Activated T-helper 17 cell treated with anti-CD3 and anti-CD28 coated beads, Interleukin-2, amount 50 U/mL, for 72 hours (primary cell): ENCODE measurements around the gene FAM219A. TPM values are rescaled to one million over a fixed set of nuclear protein-coding genes. Genes with fewer than 3 reads are reported as not detected.
A peak's percentile ranks its signal among the peaks of the same experiment; 100 is the strongest.

Experiments used
- ATAC-seq: fragments of 150-1000 bp; cut with Tn5 transposase; replicated peaks from 2 replicates; pipeline ENCODE4 v1.10.0; 2021; ENCODE audit warnings: mild to moderate bottlenecking, moderate library complexity
- H3K27ac Mint-ChIP-seq: one replicate; pipeline ENCODE4 v1.8.0; 2022; ENCODE audit warnings: mixed read lengths
- H3K27me3 Mint-ChIP-seq: one replicate; pipeline ENCODE4 v1.8.0; 2022; ENCODE audit warnings: mixed read lengths
- H3K36me3 Mint-ChIP-seq: one replicate; pipeline ENCODE4 v1.8.0; 2022; ENCODE audit warnings: low read depth, mild to moderate bottlenecking, mixed read lengths
- H3K4me1 Mint-ChIP-seq: one replicate; pipeline ENCODE4 v1.8.0; 2022; ENCODE audit warnings: mixed read lengths
- H3K4me3 Mint-ChIP-seq: one replicate; pipeline ENCODE4 v1.8.0; 2022; ENCODE audit warnings: mild to moderate bottlenecking, mixed read lengths
- H3K9me3 Mint-ChIP-seq: one replicate; pipeline ENCODE4 v1.8.0; 2022; ENCODE audit warnings: mixed read lengths
- total RNA-seq, 2 donors: library from RNA; stranded (reverse); gene quantifications; one replicate each; pipeline ENCODE4 v1.2.3, GENCODE V29; 2022

Gene FAM219A
- total RNA-seq, 2 donors from 2014 or later: 12.5 to 12.9 TPM

GRCh38 chr9:34463901-34464232 is 5.5 kb upstream of the FAM219A start:
- H3K9me3 Mint-ChIP-seq: no peaks in the 10 kb centered on the region

DNA sequence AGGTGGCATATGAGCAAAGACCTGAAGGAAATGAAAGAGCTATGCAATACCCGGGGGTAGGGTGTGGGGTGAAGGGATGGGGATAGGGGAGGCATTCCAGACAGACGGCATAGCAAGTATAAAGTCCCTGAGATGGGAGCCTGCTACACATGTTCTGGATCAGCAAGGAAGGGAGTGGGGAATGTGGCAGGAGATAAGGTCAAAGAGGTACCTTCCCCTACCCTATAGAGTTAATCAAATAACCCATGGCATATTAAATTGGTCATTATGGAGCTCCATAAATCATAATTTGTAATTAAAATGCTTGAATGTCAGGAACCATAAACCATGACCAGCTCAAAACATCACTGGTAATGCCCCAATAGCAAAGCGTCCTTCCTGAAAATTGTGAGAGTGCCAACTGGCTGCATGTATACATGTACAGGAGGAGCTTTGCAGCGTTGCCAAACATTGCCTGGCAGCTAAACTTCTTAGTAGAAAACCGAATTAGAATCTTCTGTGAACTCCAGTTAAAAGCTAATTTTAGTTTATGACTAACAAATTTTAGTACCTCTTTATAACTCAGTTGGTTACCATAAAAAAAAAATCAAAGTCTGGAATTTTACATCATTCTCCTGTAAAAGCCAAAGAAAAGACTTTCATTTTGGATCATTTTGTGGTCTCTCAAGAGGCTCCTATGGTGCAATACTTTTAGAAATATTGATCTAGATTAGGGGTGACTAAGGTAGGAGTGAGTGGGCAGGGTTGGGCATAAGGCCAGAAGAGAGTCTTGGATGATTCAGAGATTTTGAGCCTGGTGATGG is 4.9 kb upstream of the FAM219A start:
- peak; percentile 92 for ATAC-seq
- H3K27ac Mint-ChIP-seq: no peak overlapping the region

More at GRCh38 chr9:34463901-34464232, 5.5 kb upstream of the FAM219A start:
- ATAC-seq: no peak
- Mint-ChIP-seq H3K4me3 (no peak overlapping the region), H3K27me3 (peaks cover 18% of the 10 kb centered on the region), H3K36me3 (no peaks in the 10 kb centered on the region), H3K4me1 (peaks cover 15% of the 10 kb centered on the region), H3K27ac (no peak overlapping the region)

GRCh38 chr9:34459941-34460340 is 1.6 kb upstream of the FAM219A start:
- no peak for ATAC-seq
- H3K4me3 Mint-ChIP-seq: no peak overlapping the region
- no peaks in the 10 kb centered on the region for H3K9me3 Mint-ChIP-seq
- no peak overlapping the region for H3K27ac Mint-ChIP-seq
- peaks cover 33% of the 10 kb centered on the region for H3K4me1 Mint-ChIP-seq
- H3K27me3 Mint-ChIP-seq: peaks cover 4% of the 10 kb centered on the region
- H3K36me3 Mint-ChIP-seq: no peaks in the 10 kb centered on the region

More for the DNA sequence above, 4.9 kb upstream of the FAM219A start:
- H3K9me3 Mint-ChIP-seq: no peaks in the 10 kb centered on the region
- H3K36me3 Mint-ChIP-seq: no peaks in the 10 kb centered on the region
- H3K27me3 Mint-ChIP-seq: peaks cover 18% of the 10 kb centered on the region
- H3K4me1 Mint-ChIP-seq: peaks cover 16% of the 10 kb centered on the region
- H3K4me3 Mint-ChIP-seq: no peak overlapping the region

DNA sequence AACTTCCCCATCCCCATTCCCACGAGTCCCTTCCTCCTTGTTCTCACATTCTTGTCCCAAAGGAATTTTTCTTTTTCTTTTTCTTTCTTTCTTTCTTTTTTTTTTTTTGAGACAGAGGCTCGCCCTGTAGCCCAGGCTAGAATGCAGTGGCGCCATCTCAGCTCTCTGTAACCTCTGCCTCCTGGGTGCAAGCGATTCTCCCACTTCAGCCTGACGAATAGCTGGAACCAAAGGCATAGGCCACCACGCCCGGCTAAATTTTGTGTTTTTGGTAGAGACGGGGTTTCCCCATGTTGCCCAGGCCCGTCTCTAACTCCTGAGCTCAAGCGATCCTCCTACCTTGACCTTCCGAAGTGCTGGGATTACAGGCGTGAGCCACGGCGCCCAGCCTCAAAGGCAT is 986 bp upstream of the FAM219A start:
- peaks cover 37% of the 10 kb centered on the region for H3K4me1 Mint-ChIP-seq
- ATAC-seq: no peak
- H3K9me3 Mint-ChIP-seq: no peaks in the 10 kb centered on the region
- peaks cover 4% of the 10 kb centered on the region for H3K27me3 Mint-ChIP-seq
- no peaks in the 10 kb centered on the region for H3K36me3 Mint-ChIP-seq
- peak overlapping the region; percentile 90 for H3K4me3 Mint-ChIP-seq
- H3K27ac Mint-ChIP-seq: peak overlapping the region; percentile 85

- H3K27ac Mint-ChIP-seq: peak overlapping the region; percentile 85
- H3K27me3 Mint-ChIP-seq: peaks cover 4% of the 10 kb centered on the region
- peaks cover 37% of the 10 kb centered on the region for H3K4me1 Mint-ChIP-seq
Observed at GRCh38 chr9:34458959-34459340, 580 bp upstream of the FAM219A start.

DNA sequence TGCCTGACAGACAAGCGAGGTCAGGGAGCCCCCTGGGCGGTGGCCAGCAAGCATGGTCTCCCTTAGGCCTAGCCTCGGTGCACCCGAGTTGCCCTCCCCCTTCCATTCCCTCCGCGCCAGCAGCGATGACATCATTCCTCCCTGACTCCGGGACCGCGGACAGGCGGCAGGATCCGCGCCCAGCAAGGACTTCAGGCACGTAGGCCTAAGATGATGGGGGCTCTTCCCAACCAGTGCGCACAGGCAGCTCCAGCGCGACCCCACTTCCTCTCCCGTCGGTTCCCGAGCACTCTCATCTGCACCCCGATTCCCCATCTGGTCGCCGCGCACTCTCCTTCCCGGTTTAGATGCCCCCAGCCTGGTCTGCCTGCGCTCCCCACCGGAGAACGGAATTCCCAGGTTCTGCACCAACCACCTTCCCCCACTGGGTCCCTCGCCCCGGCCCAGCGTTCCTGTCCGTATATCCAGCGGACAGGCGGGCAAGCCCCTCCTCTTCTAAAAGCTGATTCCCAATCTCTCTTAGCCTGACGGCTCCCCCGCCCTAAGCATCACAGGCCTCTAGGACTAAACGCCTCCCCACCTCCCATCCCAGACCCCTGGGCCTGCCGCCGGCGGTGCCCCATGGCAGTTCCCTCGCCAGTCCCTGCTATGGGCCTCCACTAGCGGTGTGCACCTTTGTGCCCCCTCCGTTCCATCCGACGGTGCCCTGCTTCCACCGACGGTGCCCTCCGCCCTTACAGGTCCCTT is 931 bp downstream of the FAM219A start:
- no peak for ATAC-seq
- Mint-ChIP-seq H3K4me3 (peak overlapping the region; percentile 90), H3K27ac (peak overlapping the region; percentile 85), H3K9me3 (no peaks in the 10 kb centered on the region), H3K4me1 (peaks cover 32% of the 10 kb centered on the region), H3K36me3 (no peaks in the 10 kb centered on the region), H3K27me3 (peaks cover 4% of the 10 kb centered on the region)

More at GRCh38 chr9:34458959-34459340, 580 bp upstream of the FAM219A start:
- no peak for ATAC-seq
- H3K4me3 Mint-ChIP-seq: peak overlapping the region; percentile 90
- H3K36me3 Mint-ChIP-seq: no peaks in the 10 kb centered on the region
- H3K9me3 Mint-ChIP-seq: no peaks in the 10 kb centered on the region

GRCh38 chr9:34456746-34457145 is 1.6 kb downstream of the FAM219A start:
- Mint-ChIP-seq H3K27me3 (peaks cover 3% of the 10 kb centered on the region), H3K9me3 (no peaks in the 10 kb centered on the region), H3K36me3 (no peaks in the 10 kb centered on the region), H3K27ac (no peak overlapping the region), H3K4me1 (peaks cover 33% of the 10 kb centered on the region), H3K4me3 (peak overlapping the region; percentile 90)
- ATAC-seq: no peak

DNA sequence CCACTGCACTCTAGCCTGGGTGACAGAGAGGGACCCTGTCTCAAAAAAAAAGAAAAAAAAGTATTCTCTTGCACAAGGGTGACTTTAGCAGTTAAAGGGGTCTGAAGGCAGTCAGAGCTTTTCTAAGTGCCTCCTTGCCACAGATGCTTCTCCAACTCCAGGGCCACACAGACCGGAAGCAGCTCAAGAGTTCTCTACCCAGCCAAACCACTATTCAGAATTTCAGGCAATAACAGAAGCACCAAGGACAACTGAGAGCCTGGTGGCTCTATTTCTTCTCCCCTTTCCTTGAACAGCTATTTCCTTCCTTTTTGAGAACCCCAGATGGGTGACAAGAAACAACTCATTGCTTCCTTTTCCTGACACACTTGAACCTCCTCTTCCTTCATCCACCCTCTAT is 2.2 kb downstream of the FAM219A start:
- H3K27me3 Mint-ChIP-seq: no peaks in the 10 kb centered on the region
- H3K9me3 Mint-ChIP-seq: no peaks in the 10 kb centered on the region
- ATAC-seq: no peak
- H3K27ac Mint-ChIP-seq: no peak overlapping the region
- peak overlapping the region; percentile 90 for H3K4me3 Mint-ChIP-seq
- no peaks in the 10 kb centered on the region for H3K36me3 Mint-ChIP-seq
- peaks cover 39% of the 10 kb centered on the region for H3K4me1 Mint-ChIP-seq

DNA sequence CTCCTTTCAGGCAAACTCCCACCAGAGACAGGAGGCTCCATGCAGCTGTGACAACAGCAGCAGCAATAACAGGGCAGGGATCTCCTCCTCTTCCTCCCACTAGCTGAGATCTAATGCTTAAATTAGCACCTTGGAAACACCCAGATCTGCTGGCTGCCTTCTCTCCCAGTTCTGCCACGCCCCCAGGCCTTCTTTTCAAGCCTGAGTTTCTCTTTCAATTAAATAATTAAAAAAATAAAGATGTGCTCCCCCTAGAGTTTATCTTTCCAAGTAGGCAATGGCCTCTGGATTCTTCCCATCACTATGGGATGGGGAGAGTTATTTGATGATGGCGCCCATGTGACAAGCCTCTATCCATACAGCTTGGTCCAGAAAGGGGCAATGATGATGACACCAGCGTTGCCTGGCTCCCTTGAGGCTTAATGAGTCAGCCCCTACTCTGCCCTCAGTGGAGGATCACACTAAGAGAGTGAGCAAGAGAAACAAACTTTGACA is 3.8 kb downstream of the FAM219A start:
- Mint-ChIP-seq H3K4me3 (peak overlapping the region; percentile 14), H3K27me3 (no peaks in the 10 kb centered on the region), H3K36me3 (no peaks in the 10 kb centered on the region), H3K4me1 (peaks cover 39% of the 10 kb centered on the region), H3K9me3 (no peaks in the 10 kb centered on the region), H3K27ac (peak overlapping the region; percentile 41)
- ATAC-seq: peak; percentile 56

DNA sequence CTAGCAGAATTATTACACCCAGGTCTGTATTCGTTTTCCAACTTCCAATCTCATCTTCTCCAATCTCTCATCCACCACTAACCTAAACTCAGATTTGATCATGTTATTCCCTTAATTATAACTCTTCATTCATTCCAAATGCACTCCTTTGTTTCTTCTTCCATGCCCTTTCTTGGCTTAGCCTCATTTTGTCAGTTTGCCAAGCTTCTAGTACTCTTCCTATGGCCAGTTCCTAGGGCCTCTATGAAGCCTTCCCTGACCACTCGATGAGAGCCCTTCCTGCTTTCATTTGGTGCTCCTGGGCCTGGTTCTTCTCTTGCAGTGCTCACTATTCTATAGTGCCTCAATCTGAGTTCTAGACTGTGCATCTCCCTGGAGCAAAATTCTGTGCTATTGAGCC is 5.8 kb downstream of the FAM219A start:
- no peak for ATAC-seq
- H3K4me1 Mint-ChIP-seq: peaks cover 30% of the 10 kb centered on the region
- no peak overlapping the region for H3K27ac Mint-ChIP-seq
- no peaks in the 10 kb centered on the region for H3K36me3 Mint-ChIP-seq
- H3K27me3 Mint-ChIP-seq: no peaks in the 10 kb centered on the region
- no peaks in the 10 kb centered on the region for H3K9me3 Mint-ChIP-seq
- H3K4me3 Mint-ChIP-seq: no peak overlapping the region

- no peak overlapping the region for H3K27ac Mint-ChIP-seq
- no peaks in the 10 kb centered on the region for H3K36me3 Mint-ChIP-seq
- peak; percentile 92 for ATAC-seq
- H3K9me3 Mint-ChIP-seq: no peaks in the 10 kb centered on the region
- H3K27me3 Mint-ChIP-seq: no peaks in the 10 kb centered on the region
- H3K4me3 Mint-ChIP-seq: peak overlapping the region; percentile 26
- H3K4me1 Mint-ChIP-seq: peaks cover 21% of the 10 kb centered on the region
Observed at GRCh38 chr9:34451545-34451944, 6.8 kb downstream of the FAM219A start.

GRCh38 chr9:34451135-34451534 is 7.2 kb downstream of the FAM219A start:
- H3K27ac Mint-ChIP-seq: no peak overlapping the region
- ATAC-seq: no peak
- no peaks in the 10 kb centered on the region for H3K9me3 Mint-ChIP-seq
- peaks cover 17% of the 10 kb centered on the region for H3K4me1 Mint-ChIP-seq
- no peaks in the 10 kb centered on the region for H3K27me3 Mint-ChIP-seq
- no peaks in the 10 kb centered on the region for H3K36me3 Mint-ChIP-seq
- peak overlapping the region; percentile 26 for H3K4me3 Mint-ChIP-seq

- Mint-ChIP-seq H3K27me3 (no peaks in the 10 kb centered on the region), H3K4me3 (no peak overlapping the region), H3K27ac (no peak overlapping the region), H3K4me1 (peaks cover 16% of the 10 kb centered on the region), H3K36me3 (no peaks in the 10 kb centered on the region), H3K9me3 (no peaks in the 10 kb centered on the region)
- ATAC-seq: no peak
Observed at GRCh38 chr9:34450644-34451043, 7.7 kb downstream of the FAM219A start.

DNA sequence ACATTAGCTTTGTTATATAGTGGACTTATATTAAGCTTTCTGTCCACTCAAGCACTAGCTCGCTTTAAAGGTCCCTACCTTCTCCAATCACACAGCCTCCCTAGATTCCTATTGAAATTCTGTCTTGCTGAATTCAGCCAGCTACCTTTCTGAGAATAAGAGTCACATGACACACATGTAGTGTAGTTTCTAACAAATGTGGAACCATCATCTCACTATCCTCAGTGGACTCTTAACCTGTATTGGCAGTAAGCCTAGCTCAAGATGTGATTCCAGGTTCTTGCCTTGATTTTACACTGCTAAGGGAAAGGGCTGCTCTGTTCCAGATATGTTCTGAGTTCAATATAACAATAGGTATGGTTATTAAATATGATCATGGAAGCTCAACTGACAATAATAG is 11.4 kb downstream of the FAM219A start:
- H3K27ac Mint-ChIP-seq: no peak overlapping the region
- H3K27me3 Mint-ChIP-seq: no peaks in the 10 kb centered on the region
- H3K9me3 Mint-ChIP-seq: no peaks in the 10 kb centered on the region
- H3K4me1 Mint-ChIP-seq: peaks cover 10% of the 10 kb centered on the region
- no peak for ATAC-seq
- no peak overlapping the region for H3K4me3 Mint-ChIP-seq
- H3K36me3 Mint-ChIP-seq: no peaks in the 10 kb centered on the region

GRCh38 chr9:34446468-34446891 is 11.9 kb downstream of the FAM219A start:
- no peak overlapping the region for H3K4me3 Mint-ChIP-seq
- no peak for ATAC-seq
- H3K36me3 Mint-ChIP-seq: no peaks in the 10 kb centered on the region

More at GRCh38 chr9:34446468-34446891, 11.9 kb downstream of the FAM219A start:
- Mint-ChIP-seq H3K9me3 (no peaks in the 10 kb centered on the region), H3K27me3 (no peaks in the 10 kb centered on the region), H3K4me1 (peaks cover 6% of the 10 kb centered on the region), H3K27ac (no peak overlapping the region)
